Hepatocyte (in vitro differentiated cells): ENCODE data around the gene HMGXB4. TPM values are rescaled to one million over a fixed set of nuclear protein-coding genes. Genes with fewer than 3 reads are reported as not detected.

Source experiments
- DNase-seq: peaks from one replicate; pipeline ENCODE4 v3.0.0-alpha.2; 2016; ENCODE audit warnings: low spot score
- H2AFZ ChIP-seq: fragments of 200-600 bp; sonication (generic); 2 replicates; pipeline ENCODE4 v1.6.0; 2016; ENCODE audit warnings: antibody characterized with exemption, mild to moderate bottlenecking
- H3K27ac ChIP-seq: fragments of 200-600 bp; sonication (generic); 2 replicates; pipeline ENCODE4 v1.5.1; 2016; ENCODE audit warnings: mild to moderate bottlenecking
- H3K27me3 ChIP-seq: fragments of 200-600 bp; sonication (generic); 2 replicates; pipeline ENCODE4 v1.6.1; 2016
- H3K36me3 ChIP-seq: fragments of 200-600 bp; sonication (generic); replicated peaks from 2 replicates; pipeline ENCODE4 v1.5.1; 2016; ENCODE audit warnings: low read depth; ENCODE audit not compliant: insufficient read depth
- H3K4me1 ChIP-seq: fragments of 200-600 bp; sonication (generic); 2 replicates; pipeline ENCODE4 v1.5.1; 2016; ENCODE audit warnings: mild to moderate bottlenecking, moderate library complexity; ENCODE audit not compliant: insufficient read depth
- H3K4me2 ChIP-seq: fragments of 200-600 bp; sonication (generic); 2 replicates; pipeline ENCODE4 v1.6.0; 2016
- H3K4me3 ChIP-seq: fragments of 200-600 bp; sonication (generic); 2 replicates; pipeline ENCODE4 v1.5.1; 2016; ENCODE audit warnings: mild to moderate bottlenecking
- H3K79me2 ChIP-seq: fragments of 200-600 bp; sonication (generic); 2 replicates; pipeline ENCODE4 v1.6.0; 2017; ENCODE audit warnings: mild to moderate bottlenecking
- H3K9me2 ChIP-seq: fragments of 200-600 bp; sonication (generic); replicated peaks from 2 replicates; pipeline ENCODE4 v1.6.0; 2017; ENCODE audit warnings: mild to moderate bottlenecking; ENCODE audit not compliant: insufficient read depth
- H3K9me3 ChIP-seq: fragments of 200-600 bp; sonication (generic); 2 replicates; pipeline ENCODE4 v1.5.1; 2016; ENCODE audit warnings: low read depth, mild to moderate bottlenecking
- H4K20me1 ChIP-seq: fragments of 200-600 bp; sonication (generic); 2 replicates; pipeline ENCODE4 v1.6.0; 2016; ENCODE audit warnings: mild to moderate bottlenecking; ENCODE audit not compliant: insufficient read depth, poor library complexity, severe bottlenecking
- EZH2 ChIP-seq: fragments of 200-600 bp; sonication (generic); IDR thresholded peaks from 2 replicates; pipeline ENCODE4 v1.6.1; 2016; ENCODE audit warnings: antibody characterized with exemption, mild to moderate bottlenecking, borderline replicate concordance
- EZH2phosphoT487 ChIP-seq: fragments of 200-600 bp; sonication (generic); IDR thresholded peaks from one replicate; pipeline ENCODE4 v1.6.1; 2018; ENCODE audit warnings: antibody characterized with exemption, mild to moderate bottlenecking, low read depth, moderate library complexity; ENCODE audit not compliant: unreplicated experiment, severe bottlenecking
- WGBS: methylation state at CpG from one replicate; pipeline ENCODE4 v1.1.6; 2016; ENCODE audit warnings: low lambda C conversion rate; ENCODE audit errors: missing lambda C conversion rate; 5-methylcytosine and 5-hydroxymethylcytosine counted together
- polyA plus RNA-seq: library from polyadenylated mRNA; unstranded; fragments of >200 nt; fragmentation: Nextera tagmentation; extraction: Ambion mirVana; gene quantifications from 2 replicates; pipeline ENCODE4 v1.2.1, GENCODE V29; 2016
- total RNA-seq: library from RNA; depleted of rRNA; stranded (reverse); fragments of >200 nt; gene quantifications from 2 replicates; pipeline ENCODE4 v1.2.3, GENCODE V29; 2014
- TF ChIP-seq, protein P1 (sequence below): fragments of 200-600 bp; sonication (generic); IDR thresholded peaks from 2 replicates; pipeline ENCODE4 v1.5.1; 2016; ENCODE audit warnings: antibody characterized with exemption, mild to moderate bottlenecking; ENCODE audit not compliant: poor library complexity

The HMGXB4 gene
- total and polyA plus RNA-seq, 2 experiments from 2014 or later = 17.2 to 19.0 TPM

- Histone ChIP-seq H3K4me3 (no peak overlapping the region), H3K27me3 (no peaks in the 10 kb centered on the region), H3K9me3 (no peaks in the 10 kb centered on the region), H3K36me3 (no peaks in the 10 kb centered on the region), H4K20me1 (peaks cover 41% of the 10 kb centered on the region), H2AFZ (no peak overlapping the region), H3K9me2 (no peaks in the 10 kb centered on the region), H3K4me2 (no peak overlapping the region), H3K27ac (no peak overlapping the region), H3K4me1 (no peaks in the 10 kb centered on the region), H3K79me2 (peaks cover 30% of the 10 kb centered on the region)
- no peak for DNase-seq
- 94% methylated on average over 18 of the region's 18 CpGs for WGBS
- TF ChIP-seq EZH2phosphoT487 (no peak), EZH2 (no peak)
- TF ChIP-seq, protein P1, sequence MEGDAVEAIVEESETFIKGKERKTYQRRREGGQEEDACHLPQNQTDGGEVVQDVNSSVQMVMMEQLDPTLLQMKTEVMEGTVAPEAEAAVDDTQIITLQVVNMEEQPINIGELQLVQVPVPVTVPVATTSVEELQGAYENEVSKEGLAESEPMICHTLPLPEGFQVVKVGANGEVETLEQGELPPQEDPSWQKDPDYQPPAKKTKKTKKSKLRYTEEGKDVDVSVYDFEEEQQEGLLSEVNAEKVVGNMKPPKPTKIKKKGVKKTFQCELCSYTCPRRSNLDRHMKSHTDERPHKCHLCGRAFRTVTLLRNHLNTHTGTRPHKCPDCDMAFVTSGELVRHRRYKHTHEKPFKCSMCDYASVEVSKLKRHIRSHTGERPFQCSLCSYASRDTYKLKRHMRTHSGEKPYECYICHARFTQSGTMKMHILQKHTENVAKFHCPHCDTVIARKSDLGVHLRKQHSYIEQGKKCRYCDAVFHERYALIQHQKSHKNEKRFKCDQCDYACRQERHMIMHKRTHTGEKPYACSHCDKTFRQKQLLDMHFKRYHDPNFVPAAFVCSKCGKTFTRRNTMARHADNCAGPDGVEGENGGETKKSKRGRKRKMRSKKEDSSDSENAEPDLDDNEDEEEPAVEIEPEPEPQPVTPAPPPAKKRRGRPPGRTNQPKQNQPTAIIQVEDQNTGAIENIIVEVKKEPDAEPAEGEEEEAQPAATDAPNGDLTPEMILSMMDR = no peak
Observed at GRCh38 chr22:35319244-35319985, 62.1 kb downstream of the HMGXB4 start.

- TF ChIP-seq, protein P1 = no peak
- no peak for TF ChIP-seq EZH2phosphoT487
- TF ChIP-seq EZH2 = no peak
- Histone ChIP-seq H2AFZ (no peak overlapping the region), H3K9me2 (no peaks in the 10 kb centered on the region), H3K4me3 (no peak overlapping the region), H4K20me1 (peaks cover 15% of the 10 kb centered on the region), H3K36me3 (no peaks in the 10 kb centered on the region), H3K4me1 (no peaks in the 10 kb centered on the region), H3K27ac (no peak overlapping the region), H3K9me3 (no peaks in the 10 kb centered on the region), H3K79me2 (peaks cover 3% of the 10 kb centered on the region), H3K27me3 (no peaks in the 10 kb centered on the region), H3K4me2 (no peak overlapping the region)
- WGBS = 96% methylated on average over 10 of the region's 10 CpGs
- no peak for DNase-seq
Observed at GRCh38 chr22:35322126-35322525, 64.8 kb downstream of the HMGXB4 start.

GRCh38 chr22:35322893-35323292 is 65.6 kb downstream of the HMGXB4 start:
- TF ChIP-seq, protein P1 = no peak
- 97% methylated on average over 15 of the region's 15 CpGs for WGBS
- no peaks in the 10 kb centered on the region for H3K36me3 ChIP-seq

More at GRCh38 chr22:35322893-35323292, 65.6 kb downstream of the HMGXB4 start:
- H4K20me1 ChIP-seq = peaks cover 7% of the 10 kb centered on the region
- H3K4me2 ChIP-seq = no peak overlapping the region
- no peak overlapping the region for H2AFZ ChIP-seq
- no peaks in the 10 kb centered on the region for H3K4me1 ChIP-seq
- H3K27ac ChIP-seq = no peak overlapping the region
- no peaks in the 10 kb centered on the region for H3K79me2 ChIP-seq
- no peaks in the 10 kb centered on the region for H3K9me2 ChIP-seq
- no peak for DNase-seq
- no peak overlapping the region for H3K4me3 ChIP-seq
- no peaks in the 10 kb centered on the region for H3K9me3 ChIP-seq
- no peaks in the 10 kb centered on the region for H3K27me3 ChIP-seq
